ENCODE results near the gene TRIAP1.

- TF ChIP-seq EZH2 (IDR thresholded peaks at IDR 0.05; ENCODE audit: low read length): no peak
- TF ChIP-seq, protein P1, sequence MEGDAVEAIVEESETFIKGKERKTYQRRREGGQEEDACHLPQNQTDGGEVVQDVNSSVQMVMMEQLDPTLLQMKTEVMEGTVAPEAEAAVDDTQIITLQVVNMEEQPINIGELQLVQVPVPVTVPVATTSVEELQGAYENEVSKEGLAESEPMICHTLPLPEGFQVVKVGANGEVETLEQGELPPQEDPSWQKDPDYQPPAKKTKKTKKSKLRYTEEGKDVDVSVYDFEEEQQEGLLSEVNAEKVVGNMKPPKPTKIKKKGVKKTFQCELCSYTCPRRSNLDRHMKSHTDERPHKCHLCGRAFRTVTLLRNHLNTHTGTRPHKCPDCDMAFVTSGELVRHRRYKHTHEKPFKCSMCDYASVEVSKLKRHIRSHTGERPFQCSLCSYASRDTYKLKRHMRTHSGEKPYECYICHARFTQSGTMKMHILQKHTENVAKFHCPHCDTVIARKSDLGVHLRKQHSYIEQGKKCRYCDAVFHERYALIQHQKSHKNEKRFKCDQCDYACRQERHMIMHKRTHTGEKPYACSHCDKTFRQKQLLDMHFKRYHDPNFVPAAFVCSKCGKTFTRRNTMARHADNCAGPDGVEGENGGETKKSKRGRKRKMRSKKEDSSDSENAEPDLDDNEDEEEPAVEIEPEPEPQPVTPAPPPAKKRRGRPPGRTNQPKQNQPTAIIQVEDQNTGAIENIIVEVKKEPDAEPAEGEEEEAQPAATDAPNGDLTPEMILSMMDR (optimal IDR thresholded peaks at IDR 0.05 in 1 of 3, IDR thresholded peaks at IDR 0.05 in 1 of 3, conservative IDR thresholded peaks at IDR 0.05 in 1 of 3; ENCODE audit: extremely low read depth in 1 of 3, insufficient read depth in 2 of 3, low read length in 3 of 3): no peak
These were observed 8.3 kb downstream of the TRIAP1 start, which contains the start of gene COX6A1 for GRCh38 chr12:120437735-120438494.
